Breast epithelium (tissue), 4 donors: ENCODE results near the gene RHBG. TPM values are rescaled to one million over a fixed set of nuclear protein-coding genes. Genes with fewer than 3 reads are reported as not detected.

Experiments
- DNase-seq, 2 donors: peaks; one replicate each; pipeline ENCODE4 v3.0.0-alpha.2; 2019; ENCODE audit warnings: low spot score in 2 of 2
- H3K27ac ChIP-seq, 2 donors: fragments of 200-600 bp; sonication (generic) in 1 of 2; one replicate each; pipeline ENCODE4 v1.5.1; 2016 to 2019; ENCODE audit warnings: mild to moderate bottlenecking in 1 of 2
- H3K27me3 ChIP-seq, 2 donors: fragments of 200-600 bp; sonication (generic) in 1 of 2; one replicate each; pipeline versions ENCODE4 v1.5.1 to v1.6.0; 2017 to 2019; ENCODE audit warnings: control low read depth in 1 of 2, mild to moderate bottlenecking in 1 of 2
- H3K36me3 ChIP-seq: fragments of 200-600 bp; one replicate; pipeline ENCODE4 v1.5.1; 2019
- H3K4me1 ChIP-seq, 2 donors: fragments of 200-600 bp; sonication (generic); one replicate each; pipeline ENCODE4 v1.5.1; 2016 to 2019; ENCODE audit warnings: control low read depth in 1 of 2
- H3K4me3 ChIP-seq, 3 donors: fragments of 200-600 bp; sonication (generic); 1 replicate in 2 of 3; 2 replicates in 1 of 3; pipeline ENCODE4 v1.5.1; 2016 to 2019; ENCODE audit warnings: mild to moderate bottlenecking in 3 of 3, moderate library complexity in 2 of 3
- H3K9me3 ChIP-seq, 2 donors: fragments of 200-600 bp; sonication (generic) in 1 of 2; one replicate each; pipeline ENCODE4 v1.5.1; 2016 to 2019; ENCODE audit warnings: control low read depth in 1 of 2
- POLR2A ChIP-seq: fragments of 450-650 bp; IDR thresholded peaks from one replicate; pipeline ENCODE4 v1.6.1; 2016; ENCODE audit warnings: antibody characterized with exemption, mild to moderate bottlenecking, moderate library complexity
- POLR2AphosphoS5 ChIP-seq, 3 donors: sonication (generic); formaldehyde crosslinking; IDR thresholded peaks; one replicate each; pipeline ENCODE4 v1.6.1; 2017; ENCODE audit warnings: antibody characterized with exemption in 3 of 3
- intact Hi-C: fragments of 100-400 bp; cut with DNase I; formaldehyde crosslinking; loops from one replicate; pipeline ENCODE4 v1.15.1; 2023; ENCODE audit warnings: low total_unique reads
- total RNA-seq, 3 donors: library from RNA; depleted of rRNA; stranded (reverse); fragments of >200 nt; gene quantifications; one replicate each; pipeline ENCODE4 v1.1.0, GENCODE V29; 2016
- TF ChIP-seq, protein P1 (sequence below), 3 donors: fragments of 450-650 bp; IDR thresholded peaks; one replicate each; pipeline ENCODE4 v1.5.1; 2016 to 2017; ENCODE audit warnings: antibody characterized with exemption in 3 of 3, mild to moderate bottlenecking in 3 of 3, moderate library complexity in 3 of 3

Gene RHBG
- total RNA-seq, 3 donors from 2014 or later: not detected

DNA sequence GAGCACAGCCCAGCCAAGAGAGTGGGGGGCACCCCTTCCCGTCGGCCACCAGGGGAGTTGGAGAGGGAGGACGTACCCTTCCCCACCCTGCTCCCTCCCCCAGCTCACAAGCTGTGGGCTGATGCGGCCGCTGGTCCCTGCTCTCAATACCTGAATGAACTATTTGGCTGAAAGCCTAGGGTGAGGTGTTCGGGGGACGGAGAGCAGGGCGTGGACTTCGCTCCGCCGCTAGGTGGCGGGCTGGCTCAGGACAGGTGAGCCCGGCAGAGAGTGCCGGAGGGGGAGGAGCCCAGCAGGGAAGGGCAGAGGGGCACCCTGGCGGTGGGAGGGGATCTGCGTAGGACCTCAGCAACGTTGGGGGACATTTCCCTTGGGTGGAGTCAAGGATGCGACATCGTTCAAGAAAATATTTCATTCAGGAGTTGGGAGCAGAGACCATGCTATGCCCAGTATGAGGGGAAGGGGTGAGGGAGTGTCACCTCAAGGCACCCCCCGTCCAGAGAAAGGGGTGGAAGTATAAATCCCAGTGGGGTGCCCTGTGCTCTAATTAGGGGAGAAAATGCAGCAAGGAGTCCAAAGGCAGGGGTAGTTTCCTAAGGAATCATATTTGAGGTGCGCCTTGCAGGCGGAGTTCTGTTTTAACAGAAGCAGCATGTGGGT, 12.0 kb upstream of the RHBG start:
- Histone ChIP-seq H3K36me3 (no peaks in the 10 kb centered on the region), H3K4me3 (no peak overlapping the region), H3K27ac (no peak overlapping the region), H3K4me1 (no peaks in the 10 kb centered on the region), H3K9me3 (no peaks in the 10 kb centered on the region), H3K27me3 (no peaks in the 10 kb centered on the region)
- intact Hi-C loops: no loop called here
- DNase-seq: peak; percentile 50 to 61
- no peak for TF ChIP-seq POLR2AphosphoS5 (IDR thresholded peaks at IDR 0.05)
- TF ChIP-seq, protein P1, sequence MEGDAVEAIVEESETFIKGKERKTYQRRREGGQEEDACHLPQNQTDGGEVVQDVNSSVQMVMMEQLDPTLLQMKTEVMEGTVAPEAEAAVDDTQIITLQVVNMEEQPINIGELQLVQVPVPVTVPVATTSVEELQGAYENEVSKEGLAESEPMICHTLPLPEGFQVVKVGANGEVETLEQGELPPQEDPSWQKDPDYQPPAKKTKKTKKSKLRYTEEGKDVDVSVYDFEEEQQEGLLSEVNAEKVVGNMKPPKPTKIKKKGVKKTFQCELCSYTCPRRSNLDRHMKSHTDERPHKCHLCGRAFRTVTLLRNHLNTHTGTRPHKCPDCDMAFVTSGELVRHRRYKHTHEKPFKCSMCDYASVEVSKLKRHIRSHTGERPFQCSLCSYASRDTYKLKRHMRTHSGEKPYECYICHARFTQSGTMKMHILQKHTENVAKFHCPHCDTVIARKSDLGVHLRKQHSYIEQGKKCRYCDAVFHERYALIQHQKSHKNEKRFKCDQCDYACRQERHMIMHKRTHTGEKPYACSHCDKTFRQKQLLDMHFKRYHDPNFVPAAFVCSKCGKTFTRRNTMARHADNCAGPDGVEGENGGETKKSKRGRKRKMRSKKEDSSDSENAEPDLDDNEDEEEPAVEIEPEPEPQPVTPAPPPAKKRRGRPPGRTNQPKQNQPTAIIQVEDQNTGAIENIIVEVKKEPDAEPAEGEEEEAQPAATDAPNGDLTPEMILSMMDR (IDR thresholded peaks at IDR 0.05): peak; percentile 15 to 70 (median 42)
- TF ChIP-seq POLR2A: no peak

DNA sequence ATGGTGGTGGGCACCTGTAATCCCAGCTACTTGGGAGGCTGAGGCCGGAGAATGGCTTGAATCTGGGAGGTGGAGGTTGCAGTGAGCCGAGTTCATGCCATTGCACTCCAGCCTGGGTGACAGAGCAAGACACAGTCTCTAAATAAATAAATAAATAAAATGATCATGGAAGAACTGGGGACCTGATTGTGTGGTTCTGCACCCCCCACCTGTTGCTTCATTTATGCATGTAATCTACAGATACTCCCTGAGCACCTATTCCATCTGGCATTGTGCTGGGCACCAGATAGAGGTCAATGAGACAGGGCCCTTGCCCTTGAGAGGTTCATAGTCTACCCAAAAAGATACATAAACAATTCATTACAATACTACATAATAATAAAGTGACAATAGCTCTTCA, 11.0 kb upstream of the RHBG start:
- Histone ChIP-seq H3K27me3 (no peaks in the 10 kb centered on the region), H3K4me1 (no peaks in the 10 kb centered on the region), H3K36me3 (no peaks in the 10 kb centered on the region), H3K27ac (no peak overlapping the region), H3K9me3 (no peaks in the 10 kb centered on the region), H3K4me3 (no peak overlapping the region)
- DNase-seq: no peak
- TF ChIP-seq POLR2AphosphoS5 (IDR thresholded peaks at IDR 0.05) (no peak), POLR2A (no peak)
- TF ChIP-seq, protein P1 (IDR thresholded peaks at IDR 0.05): no peak
- intact Hi-C loops: no loop called here

DNA sequence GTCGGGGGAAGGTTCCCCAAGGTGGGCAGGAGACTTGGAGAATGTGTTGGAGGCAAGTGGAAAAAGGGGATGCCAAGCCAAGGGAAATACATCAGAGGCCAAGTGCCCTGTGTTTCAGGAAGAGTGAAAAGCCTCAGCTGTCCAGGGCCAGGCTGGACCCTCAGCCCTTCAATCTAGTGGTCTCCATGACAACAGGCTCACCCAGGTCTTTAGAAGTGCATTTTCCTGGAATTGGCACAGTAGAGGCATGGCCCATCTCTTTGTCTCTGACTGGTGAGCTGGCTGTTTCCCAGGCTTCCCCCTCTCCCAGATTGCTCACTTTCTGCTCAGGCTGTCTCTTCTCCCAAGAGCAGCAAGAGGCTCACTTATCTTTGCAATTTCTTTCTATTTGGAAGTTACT, 10.4 kb upstream of the RHBG start:
- Histone ChIP-seq H3K27ac (no peak overlapping the region), H3K36me3 (no peaks in the 10 kb centered on the region), H3K4me1 (no peaks in the 10 kb centered on the region), H3K4me3 (no peak overlapping the region), H3K9me3 (no peaks in the 10 kb centered on the region), H3K27me3 (no peaks in the 10 kb centered on the region)
- DNase-seq: no peak
- intact Hi-C loops: no loop called here
- TF ChIP-seq, protein P1 (IDR thresholded peaks at IDR 0.05): no peak
- no peak for TF ChIP-seq POLR2A
- TF ChIP-seq POLR2AphosphoS5 (IDR thresholded peaks at IDR 0.05): no peak

DNA sequence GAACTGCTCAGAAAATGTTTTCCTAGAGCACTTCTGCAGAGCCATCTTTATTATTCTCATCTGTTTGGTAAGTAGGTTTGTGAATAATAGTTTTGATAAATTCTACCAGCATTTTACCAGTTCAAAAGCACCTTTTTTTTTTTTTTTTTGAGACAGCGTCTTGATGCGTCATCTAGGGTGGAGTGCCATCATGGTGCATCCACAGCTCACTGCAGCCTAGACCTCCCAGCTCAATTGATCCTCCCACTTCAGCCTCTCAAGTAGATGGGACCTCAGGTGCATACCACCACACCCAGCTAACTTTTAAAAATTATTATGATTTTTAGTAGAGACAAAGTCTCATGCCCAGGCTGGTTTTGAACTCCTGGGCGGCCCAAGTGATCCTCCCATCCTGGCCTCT, 9.8 kb upstream of the RHBG start:
- TF ChIP-seq, protein P1 (IDR thresholded peaks at IDR 0.05): no peak
- TF ChIP-seq POLR2A (no peak), POLR2AphosphoS5 (IDR thresholded peaks at IDR 0.05) (no peak)
- intact Hi-C loops: no loop called here
- no peaks in the 10 kb centered on the region for H3K9me3 ChIP-seq
- H3K4me1 ChIP-seq: no peaks in the 10 kb centered on the region
- DNase-seq: no peak
- H3K27ac ChIP-seq: no peak overlapping the region
- H3K27me3 ChIP-seq: no peaks in the 10 kb centered on the region
- no peaks in the 10 kb centered on the region for H3K36me3 ChIP-seq
- H3K4me3 ChIP-seq: no peak overlapping the region

DNA sequence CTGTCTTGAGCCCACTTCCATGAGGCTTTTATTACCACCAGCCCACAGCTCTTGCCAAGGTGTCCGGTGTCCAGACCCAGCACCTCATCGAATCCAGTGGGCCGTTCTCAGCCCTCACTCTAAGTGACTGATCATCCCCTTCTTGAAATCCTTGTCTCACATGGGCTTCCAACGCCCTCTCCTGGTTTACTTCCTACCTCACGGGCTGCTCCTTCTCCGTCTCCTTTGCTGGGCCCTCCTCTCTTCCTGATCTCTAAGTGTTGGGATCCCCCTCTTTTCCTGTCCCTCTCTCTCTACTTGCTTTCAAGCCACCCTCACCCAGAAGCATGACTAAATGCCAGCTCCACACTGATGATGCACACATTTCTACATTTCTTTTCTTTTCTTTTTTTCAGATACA, 9.0 kb upstream of the RHBG start:
- H3K27me3 ChIP-seq: no peaks in the 10 kb centered on the region
- no peak for DNase-seq
- H3K27ac ChIP-seq: no peak overlapping the region

More for the DNA sequence above, 9.0 kb upstream of the RHBG start:
- Histone ChIP-seq H3K4me3 (no peak overlapping the region), H3K36me3 (no peaks in the 10 kb centered on the region), H3K9me3 (no peaks in the 10 kb centered on the region), H3K4me1 (no peaks in the 10 kb centered on the region)
- intact Hi-C loops: no loop called here
- TF ChIP-seq, protein P1 (IDR thresholded peaks at IDR 0.05): no peak
- TF ChIP-seq POLR2A (no peak), POLR2AphosphoS5 (IDR thresholded peaks at IDR 0.05) (no peak)
